Stimulated activated CD4-positive, alpha-beta T cell treated with anti-CD3 and anti-CD28 coated beads, Interleukin-15, amount 100 ng/mL, for 1 hour (primary cell): Measurements from ENCODE around the gene SNX25.

ENCODE experiments used
- DNase-seq, 2 donors: peaks; one replicate each; pipeline ENCODE4 v3.0.0-alpha.2; 2020; ENCODE audit warnings: low read depth in 1 of 2, low spot score in 1 of 2

SNX25 gene

GRCh38 chr4:185259719-185260118, 50.3 kb downstream of the SNX25 start:
- DNase-seq: no peak

- no peak for DNase-seq
These were observed 52.5 kb downstream of the SNX25 start for GRCh38 chr4:185261946-185262345.

GRCh38 chr4:185263419-185263818, 54.0 kb downstream of the SNX25 start:
- no peak for DNase-seq

GRCh38 chr4:185265942-185266341, 56.5 kb downstream of the SNX25 start:
- DNase-seq: no peak

DNA sequence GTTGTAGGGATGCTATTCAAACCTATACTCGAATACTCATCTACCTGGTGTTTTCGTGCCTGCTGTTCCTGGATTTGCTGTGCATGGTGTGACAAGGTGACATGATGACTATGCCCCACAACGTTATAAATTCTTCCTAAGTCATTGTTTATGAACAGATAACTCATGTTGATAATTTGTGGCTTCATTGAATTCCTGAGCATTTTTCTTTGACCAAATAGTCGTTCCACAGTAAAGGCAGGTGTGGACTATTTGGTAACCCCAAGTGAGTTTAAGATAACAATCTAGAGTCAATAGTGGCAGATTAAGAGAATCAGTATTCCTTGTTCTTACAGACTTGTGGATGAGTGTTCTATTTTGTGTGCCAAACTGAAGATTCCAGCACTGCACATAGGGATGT, 59.9 kb downstream of the SNX25 start:
- DNase-seq: no peak

GRCh38 chr4:185270037-185270436, 60.6 kb downstream of the SNX25 start:
- DNase-seq: no peak

GRCh38 chr4:185270885-185271284, 61.5 kb downstream of the SNX25 start:
- DNase-seq: no peak

- DNase-seq: no peak
These were observed 62.8 kb downstream of the SNX25 start for GRCh38 chr4:185272245-185272644.

DNA sequence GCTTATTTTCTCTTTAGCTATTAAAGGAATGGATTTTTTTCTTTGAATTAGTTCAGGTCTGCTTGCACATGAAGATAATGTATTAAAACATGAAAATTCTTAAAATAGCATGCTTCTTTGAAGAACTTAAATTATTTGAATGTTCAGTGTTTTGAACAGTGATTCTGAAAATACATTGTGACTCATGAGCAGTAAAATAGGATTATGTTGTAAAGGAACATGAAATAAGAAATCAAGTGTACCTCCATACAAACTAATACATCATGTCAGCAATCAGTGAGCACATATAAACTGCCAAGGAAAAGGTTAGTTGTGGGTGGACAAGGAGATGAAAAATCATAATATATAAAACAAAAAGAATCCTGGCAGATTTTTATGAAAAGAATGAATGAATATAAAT, 66.1 kb downstream of the SNX25 start:
- DNase-seq: no peak

DNA sequence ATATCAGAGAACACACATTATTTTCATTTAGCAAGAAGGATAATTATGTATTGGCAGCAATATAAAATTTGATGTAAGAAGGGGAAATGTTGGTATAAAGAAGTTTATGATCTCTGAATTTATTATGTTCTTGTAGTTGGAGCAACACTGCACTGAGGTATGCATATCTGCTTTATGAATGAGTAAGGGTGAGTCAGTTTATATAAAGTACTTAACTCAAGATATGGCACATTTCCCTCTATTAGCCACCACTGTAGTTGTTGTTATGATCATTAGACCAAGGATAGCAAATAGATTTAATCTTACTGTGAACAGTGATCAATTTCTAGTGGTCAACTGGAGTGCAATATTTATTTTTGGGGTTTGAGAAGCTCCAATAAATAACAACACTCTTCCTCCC, 66.6 kb downstream of the SNX25 start:
- DNase-seq: no peak

GRCh38 chr4:185278716-185279115, 69.3 kb downstream of the SNX25 start:
- no peak for DNase-seq

GRCh38 chr4:185280608-185281007, 71.2 kb downstream of the SNX25 start:
- no peak for DNase-seq

DNA sequence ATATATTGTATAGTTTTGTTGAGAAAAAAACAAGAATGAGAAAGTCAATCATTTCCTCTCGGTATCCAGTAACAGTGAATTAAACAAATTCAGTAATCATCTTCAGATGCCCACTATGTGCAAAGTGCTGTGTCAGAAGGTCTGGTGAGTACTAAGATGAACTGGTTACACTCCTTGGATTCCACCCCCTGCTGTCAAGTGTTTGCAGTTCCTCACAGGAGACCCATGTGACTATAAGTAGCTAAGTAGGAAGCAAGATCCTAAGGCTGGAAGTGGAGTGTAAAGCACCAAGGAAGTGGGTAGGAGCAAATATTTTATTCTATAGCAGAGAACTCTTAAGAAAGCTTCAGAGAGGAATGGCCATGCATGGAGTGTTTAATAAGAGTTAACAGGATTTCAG, 73.6 kb downstream of the SNX25 start:
- DNase-seq: no peak

DNA sequence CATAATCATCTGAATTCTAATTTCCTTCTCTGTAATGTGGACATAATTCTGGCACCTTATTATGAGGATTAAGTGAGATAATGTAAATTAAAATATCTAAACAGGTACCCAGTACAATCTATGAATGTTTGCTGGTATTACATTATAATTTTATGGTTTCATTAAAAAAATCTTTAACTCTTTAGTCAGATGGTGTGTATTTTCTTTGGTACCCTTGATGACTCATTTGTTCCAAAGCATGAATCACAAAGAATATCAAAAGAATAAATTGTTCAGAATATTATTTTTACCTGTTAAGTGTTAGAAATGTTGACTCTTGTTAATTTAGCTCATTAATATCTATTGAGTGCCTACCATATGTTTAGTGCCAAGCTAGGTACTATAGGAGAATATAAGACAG, 74.3 kb downstream of the SNX25 start:
- DNase-seq: no peak

DNA sequence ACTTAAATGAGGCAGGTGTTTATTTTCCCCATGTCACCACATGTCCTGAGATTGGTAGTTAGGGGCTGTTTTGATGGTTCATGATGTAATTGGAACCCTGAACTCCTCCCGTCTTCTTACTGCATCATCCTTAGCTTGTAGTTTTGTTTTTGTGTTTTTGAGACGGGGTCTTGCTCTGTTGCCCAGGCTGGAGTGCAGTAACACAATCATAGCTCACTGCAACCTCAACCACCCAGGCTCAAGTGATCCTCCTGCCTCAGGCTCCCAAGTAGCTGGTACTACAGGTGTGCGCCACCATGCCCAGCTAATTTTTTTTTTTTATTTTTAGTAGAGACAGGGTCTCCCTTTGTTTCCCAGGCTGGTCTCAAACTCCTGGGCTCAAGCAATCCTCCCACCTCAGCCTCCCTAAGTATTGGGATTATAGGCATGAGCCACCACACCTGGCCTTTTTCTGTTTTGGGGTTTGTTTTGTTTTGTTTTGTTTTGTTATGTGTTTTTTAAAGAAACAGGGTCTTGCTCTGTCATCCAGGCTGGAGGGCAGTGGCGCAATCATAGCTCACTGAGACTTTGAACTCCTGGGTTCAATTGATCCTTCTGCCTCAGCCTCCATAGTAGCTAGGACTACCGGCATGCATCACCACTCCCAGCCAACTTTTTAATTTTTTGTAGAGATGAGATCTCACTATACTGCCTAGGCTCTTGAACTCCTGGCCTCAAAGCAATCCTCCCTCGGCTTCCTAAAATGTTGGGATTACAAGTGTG, 76.4 kb downstream of the SNX25 start:
- no peak for DNase-seq

DNA sequence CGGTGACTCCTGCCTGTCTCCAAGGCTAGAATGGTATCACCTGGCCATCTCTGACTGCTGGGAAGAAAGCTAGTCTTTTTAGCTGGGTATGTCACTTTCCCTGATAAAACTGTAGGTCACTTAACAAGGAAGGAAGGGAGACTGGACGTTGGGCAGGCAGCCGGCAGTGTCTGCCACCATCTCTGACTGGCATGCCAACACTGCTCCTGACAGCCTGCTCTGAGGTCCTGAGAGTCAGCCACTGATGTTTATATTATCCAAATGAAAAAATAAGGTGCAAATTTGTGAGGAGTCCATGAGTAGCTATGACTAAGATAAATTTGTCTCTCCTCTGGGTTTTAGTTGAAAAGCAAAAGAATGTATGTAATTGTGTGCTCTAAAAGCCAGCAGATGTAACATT, 77.2 kb downstream of the SNX25 start:
- DNase-seq: no peak

DNA sequence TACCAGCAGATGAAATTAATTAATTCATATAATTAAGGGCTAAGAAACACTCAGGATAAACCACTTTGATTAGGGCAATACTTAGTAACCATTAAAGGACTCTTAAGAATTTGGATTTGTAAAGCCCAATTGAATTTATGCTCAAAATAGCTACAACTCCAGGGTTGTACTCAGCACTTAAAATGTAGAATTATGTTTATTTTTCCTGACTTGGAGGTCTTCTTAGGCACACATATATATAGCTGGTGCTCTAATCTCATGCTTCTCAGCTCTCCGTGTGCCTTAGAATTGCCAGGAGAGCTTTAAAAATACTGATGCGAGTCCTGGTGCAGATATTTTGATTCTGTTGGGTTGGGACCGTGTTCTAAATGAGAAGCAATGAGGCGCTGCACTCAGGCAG, 77.6 kb downstream of the SNX25 start:
- no peak for DNase-seq

- DNase-seq: no peak
These were observed 80.7 kb downstream of the SNX25 start for GRCh38 chr4:185290018-185290607.

DNA sequence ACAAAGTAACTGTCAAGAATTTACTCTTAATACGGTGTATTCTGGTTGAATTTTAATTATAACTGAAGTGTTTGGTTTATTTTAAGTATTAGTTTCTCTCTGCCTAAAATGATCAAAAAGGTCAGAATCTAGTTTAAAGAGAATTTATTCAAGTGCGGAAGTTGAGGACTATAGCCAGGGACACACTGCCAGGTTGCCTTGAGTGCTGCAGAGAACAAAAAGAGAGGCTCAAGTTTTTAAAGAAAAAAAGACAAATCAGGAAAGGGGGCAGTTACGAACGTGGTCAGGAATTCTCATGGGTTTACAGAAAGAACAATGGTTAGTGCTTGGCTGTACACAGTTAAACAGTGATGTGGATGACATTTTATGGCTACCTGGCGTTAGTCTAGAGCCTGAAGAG, 81.3 kb downstream of the SNX25 start:
- DNase-seq: no peak

- no peak for DNase-seq
These were observed 83.8 kb downstream of the SNX25 start for GRCh38 chr4:185293202-185293601.

DNA sequence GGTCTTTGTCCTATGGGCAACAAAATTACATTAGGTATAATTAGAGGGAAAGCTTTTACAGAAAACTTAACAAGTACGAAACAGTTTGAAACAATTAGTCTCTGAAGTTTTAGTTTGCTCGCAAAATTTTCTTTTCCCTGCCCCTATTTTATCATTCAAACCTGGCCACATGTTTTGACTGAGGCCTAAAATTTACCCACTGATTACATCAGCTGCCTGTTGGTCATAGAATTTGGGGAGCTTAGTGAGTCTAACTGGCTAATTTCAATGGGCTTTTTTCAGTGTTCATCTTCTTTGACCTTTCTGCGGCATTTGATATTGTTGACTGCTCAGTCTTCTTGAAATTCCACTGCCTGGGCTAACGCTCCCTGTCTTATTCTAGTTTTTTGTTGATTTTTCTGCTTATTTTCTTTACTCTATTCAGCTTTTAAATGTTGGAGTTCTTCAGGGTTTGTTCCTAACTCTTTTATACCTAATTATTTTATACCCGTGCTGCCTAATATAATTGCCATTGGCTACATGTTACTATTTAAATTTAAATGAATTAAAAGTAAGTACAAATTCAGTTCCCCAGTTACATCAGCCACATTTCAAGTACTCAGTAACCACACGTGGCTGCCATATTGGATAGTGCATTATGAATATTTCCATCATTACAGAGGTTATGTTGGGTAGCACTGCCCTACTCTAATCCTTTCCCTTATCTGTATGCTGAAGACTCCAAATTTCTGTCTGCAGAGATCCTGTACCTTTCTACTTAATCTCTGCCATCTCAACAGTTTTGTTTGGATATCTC, 87.5 kb downstream of the SNX25 start:
- DNase-seq: no peak

DNA sequence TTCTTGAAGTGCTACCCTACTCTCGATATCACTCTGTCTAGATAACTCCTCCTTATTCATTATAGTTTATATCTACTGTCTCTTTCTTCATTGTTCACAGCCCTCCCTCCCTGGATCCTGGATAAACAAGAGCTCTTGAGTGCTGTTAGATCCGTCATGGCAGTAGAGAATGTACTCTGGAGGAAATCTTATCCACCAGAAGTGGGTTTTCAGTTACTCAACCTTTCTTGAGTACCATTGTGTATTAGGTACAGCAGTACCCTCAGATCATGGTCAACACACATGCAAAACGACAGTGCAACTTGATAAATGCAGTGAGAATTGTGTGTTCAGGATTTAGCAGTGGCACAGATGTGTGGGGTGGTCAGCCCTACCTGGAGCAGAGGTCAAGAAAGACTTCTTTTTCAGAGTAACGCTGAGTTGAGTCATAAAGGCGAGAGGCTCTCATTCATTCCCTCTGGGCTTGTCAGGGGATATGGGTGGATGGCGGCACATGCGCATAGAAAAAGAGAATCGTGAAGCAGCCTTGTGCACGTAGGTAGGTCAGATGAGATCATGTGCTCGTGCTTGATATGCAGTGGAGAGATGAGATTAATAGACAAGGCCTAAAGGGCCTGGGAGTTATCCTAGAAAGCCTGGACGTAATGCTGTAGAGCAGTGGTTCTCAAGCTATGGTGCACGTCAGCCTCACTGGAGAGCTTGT, 89.5 kb downstream of the SNX25 start:
- no peak for DNase-seq
